Fibroblast of lung (primary cell): ENCODE data around the gene RNF167. TPM values are rescaled to one million over a fixed set of nuclear protein-coding genes. Genes with fewer than 3 reads are reported as not detected.

Experiments used
- DNase-seq, 2 donors: peaks; one replicate each; pipeline versions ENCODE4 v3.0.0 to v3.0.0-alpha.2; 2010; ENCODE audit warnings: low read depth in 2 of 2
- H2AFZ ChIP-seq: 2 replicates; pipeline ENCODE4 v1.5.1; 2012; ENCODE audit warnings: low read length, control low read depth, inconsistent platforms
- H3K27ac ChIP-seq: 2 replicates; pipeline ENCODE4 v1.5.1; 2011; ENCODE audit warnings: low read length, control low read depth; ENCODE audit not compliant: insufficient read depth
- H3K27me3 ChIP-seq: 2 replicates; pipeline ENCODE4 v1.5.1; 2011; ENCODE audit warnings: mild to moderate bottlenecking, low read length; ENCODE audit not compliant: control insufficient read depth, insufficient read depth
- H3K36me3 ChIP-seq: 2 replicates; pipeline ENCODE4 v1.5.1; 2011; ENCODE audit warnings: low read length; ENCODE audit not compliant: control insufficient read depth, insufficient read depth
- H3K4me1 ChIP-seq: 2 replicates; pipeline ENCODE4 v1.5.1; 2011; ENCODE audit warnings: low read length; ENCODE audit not compliant: control insufficient read depth, insufficient read depth; ENCODE audit errors: extremely low read depth
- H3K4me2 ChIP-seq: 2 replicates; pipeline ENCODE4 v1.5.1; 2011; ENCODE audit warnings: low read length, control low read depth; ENCODE audit not compliant: insufficient read depth; ENCODE audit errors: extremely low read depth
- H3K4me3 ChIP-seq, 4 experiments: fragments of 200-600 bp in 1 of 4; sonication (generic) in 1 of 4; replicated peaks in 1 of 4; 2 replicates each; pipeline ENCODE4 v1.5.1; 2011 to 2016; ENCODE audit warnings: low read length in 4 of 4, low read depth in 3 of 4, mild to moderate bottlenecking in 3 of 4, control low read depth in 2 of 4, inconsistent platforms in 1 of 4, mixed read lengths in 1 of 4; ENCODE audit not compliant: insufficient read depth in 1 of 4; ENCODE audit errors: control extremely low read depth in 1 of 4
- H3K79me2 ChIP-seq: 2 replicates; pipeline ENCODE4 v1.5.1; 2012; ENCODE audit warnings: mild to moderate bottlenecking, low read length, inconsistent platforms; ENCODE audit not compliant: control insufficient read depth, insufficient read depth
- H3K9ac ChIP-seq: 2 replicates; pipeline ENCODE4 v1.5.1; 2011; ENCODE audit warnings: mild to moderate bottlenecking, low read length, control low read depth; ENCODE audit not compliant: insufficient read depth
- H3K9me3 ChIP-seq: 2 replicates; pipeline ENCODE4 v1.5.1; 2012; ENCODE audit warnings: low read depth, low read length; ENCODE audit not compliant: control insufficient read depth, insufficient read depth
- H4K20me1 ChIP-seq: 2 replicates; pipeline ENCODE4 v1.5.1; 2011; ENCODE audit warnings: low read length; ENCODE audit not compliant: control insufficient read depth, insufficient read depth; ENCODE audit errors: extremely low read depth
- CTCF ChIP-seq, 2 donors: IDR thresholded peaks in 1 of 2; conservative IDR thresholded peaks in 1 of 2; 1 replicate in 1 of 2; 2 replicates in 1 of 2; pipeline ENCODE4 v1.5.1; 2011 to 2012; ENCODE audit warnings: low read length in 2 of 2, control low read depth in 1 of 2, inconsistent platforms in 1 of 2, low read depth in 1 of 2, mild to moderate bottlenecking in 1 of 2
- EZH2 ChIP-seq: IDR thresholded peaks from 2 replicates; pipeline ENCODE4 v1.5.1; 2012; ENCODE audit warnings: low read length, control low read depth, mild to moderate bottlenecking; ENCODE audit errors: missing control alignments
- polyA plus RNA-seq, 2 donors: library from polyadenylated mRNA; depleted of rRNA in 1 of 2; stranded (reverse) in 1 of 2; unstranded in 1 of 2; fragments of >200 nt; gene quantifications; 2 replicates each; pipeline ENCODE4 v1.2.1, GENCODE V29; 2011 to 2012; ENCODE audit warnings: missing spikeins in 1 of 2
- total RNA-seq: library from RNA; depleted of rRNA; stranded (reverse); fragments of >200 nt; gene quantifications from 2 replicates; pipeline ENCODE4 v1.2.1, GENCODE V29; 2014

Gene RNF167
- total and polyA plus RNA-seq, 2 donors (not counting 1 experiment from before 2014, with no cell fraction given), result 22.8 to 52.6 TPM

GRCh38 chr17:4953451-4953961 lies 13.4 kb downstream of the RNF167 start:
- Histone ChIP-seq H3K9ac (no peak overlapping the region), H2AFZ (peak overlapping the region; percentile 36), H4K20me1 (no peaks in the 10 kb centered on the region), H3K4me1 (peaks cover 15% of the 10 kb centered on the region), H3K9me3 (no peaks in the 10 kb centered on the region), H3K4me3 (peak overlapping the region in 1 of 4 experiments; percentile 25), H3K4me2 (peak overlapping the region; percentile 57), H3K27me3 (no peaks in the 10 kb centered on the region), H3K79me2 (no peaks in the 10 kb centered on the region), H3K36me3 (peaks cover 1% of the 10 kb centered on the region), H3K27ac (peak overlapping the region; percentile 42)
- peak; percentile 56 to 78 for DNase-seq
- TF ChIP-seq CTCF (conservative IDR thresholded peaks at IDR 0.05 in 1 of 2, IDR thresholded peaks at IDR 0.05 in 1 of 2; ENCODE audit: low read depth in 1 of 2, low read length in 2 of 2) (no peak), EZH2 (no peak)

DNA sequence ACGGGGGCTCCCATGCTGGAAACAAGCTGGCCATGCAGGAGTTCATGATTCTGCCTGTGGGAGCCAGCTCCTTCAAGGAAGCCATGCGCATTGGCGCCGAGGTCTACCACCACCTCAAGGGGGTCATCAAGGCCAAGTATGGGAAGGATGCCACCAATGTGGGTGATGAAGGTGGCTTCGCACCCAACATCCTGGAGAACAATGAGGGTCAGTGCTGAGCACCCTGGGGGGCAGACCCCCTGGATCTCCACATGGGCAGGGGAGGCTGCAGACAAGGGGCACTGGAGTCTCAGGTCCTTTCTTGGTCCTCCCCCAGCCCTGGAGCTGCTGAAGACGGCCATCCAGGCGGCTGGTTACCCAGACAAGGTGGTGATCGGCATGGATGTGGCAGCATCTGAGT lies 15.0 kb downstream of the RNF167 start:
- Histone ChIP-seq H3K27me3 (no peaks in the 10 kb centered on the region), H3K9me3 (no peaks in the 10 kb centered on the region), H3K4me3 (no peak overlapping the region), H2AFZ (no peak overlapping the region), H3K4me1 (peaks cover 13% of the 10 kb centered on the region), H3K9ac (no peak overlapping the region), H4K20me1 (no peaks in the 10 kb centered on the region), H3K4me2 (no peak overlapping the region), H3K79me2 (no peaks in the 10 kb centered on the region), H3K36me3 (peaks cover 7% of the 10 kb centered on the region), H3K27ac (no peak overlapping the region)
- no peak for DNase-seq
- TF ChIP-seq CTCF (conservative IDR thresholded peaks at IDR 0.05 in 1 of 2, IDR thresholded peaks at IDR 0.05 in 1 of 2; ENCODE audit: low read depth in 1 of 2, low read length in 2 of 2) (no peak), EZH2 (no peak)

- Histone ChIP-seq H3K27ac (no peak overlapping the region), H3K79me2 (no peaks in the 10 kb centered on the region), H3K9ac (no peak overlapping the region), H3K27me3 (no peaks in the 10 kb centered on the region), H3K4me3 (no peak overlapping the region), H3K9me3 (no peaks in the 10 kb centered on the region), H4K20me1 (no peaks in the 10 kb centered on the region), H3K4me1 (peaks cover 11% of the 10 kb centered on the region), H3K4me2 (no peak overlapping the region), H3K36me3 (peaks cover 8% of the 10 kb centered on the region), H2AFZ (no peak overlapping the region)
- TF ChIP-seq CTCF (conservative IDR thresholded peaks at IDR 0.05 in 1 of 2, IDR thresholded peaks at IDR 0.05 in 1 of 2; ENCODE audit: low read depth in 1 of 2, low read length in 2 of 2) (no peak), EZH2 (no peak)
- DNase-seq, result no peak
These were observed 16.5 kb downstream of the RNF167 start for GRCh38 chr17:4956493-4957061.
